A549 (cell line): ENCODE measurements around the gene ADAMTS19. TPM values are rescaled to one million over a fixed set of nuclear protein-coding genes. Genes with fewer than 3 reads are reported as not detected.

Experiments
- ATAC-seq, 2 experiments: fragments of 200-7000 bp in 1 of 2; fragments of >200 bp in 1 of 2; cut with Nextera tagmentation in 1 of 2; cut with Tn5 transposase in 1 of 2; 3 replicates each; pipeline versions ENCODE4 v1.8.0 to v1.9.1; 2018 to 2020; ENCODE audit warnings: mild to moderate bottlenecking in 1 of 2, moderate library complexity in 1 of 2
- CTCF ChIA-PET: fragments of 300-600 bp; sonication (Branson Sonifier 250); formaldehyde crosslinking; extraction: SDS; loops from one replicate; lab custom pipeline; 2021; ENCODE audit warnings: antibody characterized with exemption, inconsistent platforms; lab: Yijun Ruan, JAX
- POLR2A ChIA-PET: fragments of 350-600 bp; formaldehyde crosslinking; extraction: SDS; loops from one replicate; lab custom pipeline; 2021; ENCODE audit warnings: antibody characterized with exemption, inconsistent platforms; lab: Yijun Ruan, JAX
- DNase-seq, 2 experiments: peaks; one replicate each; pipeline versions ENCODE4 v3.0.0 to v3.0.0-alpha.2; 2011 to 2016; ENCODE audit warnings: low read depth in 1 of 2, low spot score in 1 of 2
- FAIRE-seq: peaks from 2 replicates; lab custom pipeline; 2011; peaks lifted over from hg19 to GRCh38; lab: Jason Lieb, UNC
- H3K27ac ChIP-seq, 2 experiments: fragments of >200 bp; sonication (Bioruptor Twin); formaldehyde crosslinking; 3 replicates each; pipeline ENCODE4 v1.5.1; 2016 to 2017
- H3K4me1 ChIP-seq: fragments of >200 bp; sonication (Bioruptor Twin); formaldehyde crosslinking; 3 replicates; pipeline ENCODE4 v1.6.1; 2016
- H3K4me2 ChIP-seq: fragments of >200 bp; sonication (Bioruptor Twin); formaldehyde crosslinking; 3 replicates; pipeline ENCODE4 v1.6.1; 2016
- H3K4me3 ChIP-seq: fragments of >200 bp; sonication (Bioruptor Twin); formaldehyde crosslinking; 3 replicates; pipeline ENCODE4 v1.5.1; 2016
- H3K9me3 ChIP-seq: fragments of >200 bp; sonication (Bioruptor Twin); formaldehyde crosslinking; 3 replicates; pipeline ENCODE4 v1.6.1; 2016
- CBX2 ChIP-seq: fragments of 200-600 bp; sonication (generic); IDR thresholded peaks from 2 replicates; pipeline ENCODE4 v1.6.1; 2016; ENCODE audit warnings: low read depth, mild to moderate bottlenecking, borderline replicate concordance
- CEBPB ChIP-seq, 2 experiments: fragments of >200 bp in 1 of 2; sonication (Bioruptor Twin) in 1 of 2; formaldehyde crosslinking in 1 of 2; IDR thresholded peaks; 2 replicates each; pipeline ENCODE4 v1.6.1; 2012 to 2016
- CTCF ChIP-seq: fragments of >200 bp; sonication (Bioruptor Twin); formaldehyde crosslinking; IDR thresholded peaks from 3 replicates; pipeline ENCODE4 v1.5.1; 2016
- EHMT2 ChIP-seq: fragments of 200-600 bp; sonication (generic); IDR thresholded peaks from 2 replicates; pipeline ENCODE4 v1.6.1; 2016; ENCODE audit warnings: antibody characterized with exemption, low read depth, mild to moderate bottlenecking, moderate library complexity
- EP300 ChIP-seq, 2 experiments: fragments of >200 bp; sonication (Bioruptor Twin); formaldehyde crosslinking; IDR thresholded peaks; 2 replicates in 1 of 2; 3 replicates in 1 of 2; pipeline ENCODE4 v1.6.1; 2016 to 2017
- FOSB ChIP-seq: fragments of 250-450 bp; sonication (Bioruptor Pico); IDR thresholded peaks from 2 replicates; pipeline ENCODE4 v1.5.0; 2020; ENCODE audit warnings: mild to moderate bottlenecking, moderate library complexity
- FOSL2 ChIP-seq, 2 experiments: fragments of 450-650 bp in 1 of 2; fragments of >200 bp in 1 of 2; sonication (Bioruptor Twin) in 1 of 2; formaldehyde crosslinking; IDR thresholded peaks; 2 replicates each; pipeline versions ENCODE4 v1.5.0 to v1.6.1; 2016 to 2020; ENCODE audit warnings: mild to moderate bottlenecking in 1 of 2, moderate library complexity in 1 of 2
- HDAC2 ChIP-seq: fragments of 200-600 bp; sonication (generic); IDR thresholded peaks from 2 replicates; pipeline ENCODE4 v1.6.1; 2016
- HEYL ChIP-seq: fragments of 250-450 bp; sonication (Bioruptor Pico); IDR thresholded peaks from 2 replicates; pipeline ENCODE4 v1.8.0; 2021; ENCODE audit warnings: mild to moderate bottlenecking, moderate library complexity
- HOXA7 ChIP-seq: fragments of 250-450 bp; sonication (Bioruptor Pico); IDR thresholded peaks from 2 replicates; pipeline ENCODE4 v1.5.0; 2020; ENCODE audit warnings: mild to moderate bottlenecking, moderate library complexity
- MAX ChIP-seq: IDR thresholded peaks from 2 replicates; pipeline ENCODE4 v1.6.1; 2012
- MAZ ChIP-seq: fragments of 150-350 bp; IDR thresholded peaks from 2 replicates; pipeline ENCODE4 v1.6.1; 2014; ENCODE audit warnings: antibody characterized with exemption, low read depth, low read length, borderline replicate concordance
- MYC ChIP-seq: IDR thresholded peaks from 2 replicates; pipeline ENCODE4 v1.6.1; 2012; ENCODE audit warnings: mild to moderate bottlenecking, inconsistent platforms, low read length, improper control_type of control experiment, borderline replicate concordance
- NR3C1 ChIP-seq: fragments of >200 bp; sonication (Bioruptor Twin); formaldehyde crosslinking; IDR thresholded peaks from 3 replicates; pipeline ENCODE4 v1.6.1; 2017
- RAD21 ChIP-seq, 2 experiments: fragments of >200 bp in 1 of 2; sonication (Bioruptor Twin) in 1 of 2; formaldehyde crosslinking in 1 of 2; IDR thresholded peaks in 1 of 2; conservative IDR thresholded peaks in 1 of 2; 2 replicates in 1 of 2; 3 replicates in 1 of 2; pipeline ENCODE4 v1.6.1; 2012 to 2018; ENCODE audit warnings: inconsistent platforms in 1 of 2
- RARB ChIP-seq: fragments of 250-450 bp; sonication (Bioruptor Pico); IDR thresholded peaks from 2 replicates; pipeline ENCODE4 v1.8.0; 2021; ENCODE audit warnings: mild to moderate bottlenecking, moderate library complexity
- RCOR1 ChIP-seq: fragments of 150-350 bp; IDR thresholded peaks from 2 replicates; pipeline ENCODE4 v1.6.1; 2014; ENCODE audit warnings: antibody characterized with exemption, low read length, low read depth
- REST ChIP-seq: fragments of 200-600 bp; sonication (generic); IDR thresholded peaks from 2 replicates; pipeline ENCODE4 v1.6.1; 2016; ENCODE audit warnings: antibody characterized with exemption, mild to moderate bottlenecking, moderate library complexity
- RFX5 ChIP-seq: fragments of 450-650 bp; IDR thresholded peaks from 2 replicates; pipeline ENCODE4 v1.7.1; 2014; ENCODE audit warnings: antibody characterized with exemption, mild to moderate bottlenecking, moderate library complexity
- RNF2 ChIP-seq: fragments of 200-600 bp; sonication (generic); IDR thresholded peaks from 2 replicates; pipeline ENCODE4 v1.6.1; 2016; ENCODE audit warnings: low read depth, mild to moderate bottlenecking, antibody characterized with exemption, moderate library complexity, borderline replicate concordance
- SMC3 ChIP-seq: fragments of >200 bp; sonication (Bioruptor Twin); formaldehyde crosslinking; IDR thresholded peaks from 3 replicates; pipeline ENCODE4 v1.6.1; 2018; ENCODE audit warnings: inconsistent platforms
- TFCP2L1 ChIP-seq: fragments of 250-450 bp; sonication (Bioruptor Pico); IDR thresholded peaks from 2 replicates; pipeline ENCODE4 v1.5.0; 2021; ENCODE audit warnings: mild to moderate bottlenecking
- ZSCAN20 ChIP-seq: fragments of 250-450 bp; sonication (Bioruptor Pico); IDR thresholded peaks from 2 replicates; pipeline ENCODE4 v1.8.0; 2022; ENCODE audit warnings: mild to moderate bottlenecking, moderate library complexity
- WGBS: methylation state at CpG from one replicate; pipeline ENCODE4 v1.1.6; 2017; ENCODE audit errors: missing lambda C conversion rate; 5-methylcytosine and 5-hydroxymethylcytosine counted together
- polyA plus RNA-seq, 4 experiments: library from polyadenylated mRNA; depleted of rRNA in 3 of 4; stranded (reverse); fragments of >200 nt; fragmentation: RNase III in 1 of 4; extraction: RNeasy Plus Mini Kit Qiagen cat#74134 plus additional on column Dnase treatment in 1 of 4; gene quantifications; 2 replicates in 3 of 4; 3 replicates in 1 of 4; pipeline ENCODE4 v1.2.3, GENCODE V29; 2011 to 2017

The ADAMTS19 gene
- polyA plus RNA-seq, 2 of the 4 experiments (the other 2 are of a cell fraction): not detected

GRCh38 chr5:129770024-129770820 lies 310.1 kb downstream of the ADAMTS19 start (continued):
- no peak for TF ChIP-seq REST

GRCh38 chr5:129771058-129771838 lies 311.1 kb downstream of the ADAMTS19 start:
- Histone ChIP-seq H3K27ac (no peak overlapping the region), H3K4me3 (no peak overlapping the region), H3K4me1 (no peaks in the 10 kb centered on the region), H3K4me2 (peak overlapping the region; percentile 25; the same call in 2 of the 3 replicates), H3K9me3 (no peaks in the 10 kb centered on the region)
- FAIRE-seq: no peak
- peak; percentile 71 to 88; a peak in 5 of 6 replicates for ATAC-seq
- POLR2A ChIA-PET: no interaction called here
- CTCF ChIA-PET: interaction anchor here (0.6 to 8.4 kb wide), 26 partner anchors 8 to 1557 kb away, joined by 3 to 93 read pairs (median 4); no protein-coding TSS in a partner anchor
- 13% methylated on average over 9 of the region's 9 CpGs for WGBS
- DNase-seq: peak; percentile 35 to 52
- TF ChIP-seq SMC3 (peak; percentile 73), EP300 (IDR thresholded peaks at IDR 0.05) (no peak), CTCF (peak; percentile 79), RAD21 (conservative IDR thresholded peaks at IDR 0.05 in 1 of 2, IDR thresholded peaks at IDR 0.05 in 1 of 2) (peak; percentile 75 to 83)

- no peak for FAIRE-seq
- POLR2A ChIA-PET: no interaction called here
Observed at GRCh38 chr5:129773376-129773775, 313.3 kb downstream of the ADAMTS19 start.

GRCh38 chr5:129781594-129781993 lies 321.5 kb downstream of the ADAMTS19 start:
- ChIA-PET POLR2A (no interaction called here), CTCF (interaction anchor here (2.2 kb wide), 1 partner anchor 11 kb away, joined by 10 read pairs; no protein-coding TSS in a partner anchor)
- FAIRE-seq (no peak), ATAC-seq (no peak), DNase-seq (no peak)
- TF ChIP-seq HDAC2: no peak
- TF ChIP-seq RFX5: no peak
- TF ChIP-seq TFCP2L1 (CRISPR knock-in tag): no peak
- TF ChIP-seq RCOR1: no peak
- TF ChIP-seq MAX: no peak
- TF ChIP-seq MAZ: no peak
- TF ChIP-seq RNF2: no peak
- no peak for TF ChIP-seq ZSCAN20 (CRISPR knock-in tag)
- TF ChIP-seq CBX2: no peak
- no peak for TF ChIP-seq MYC
- no peak for TF ChIP-seq HOXA7 (CRISPR knock-in tag)
- TF ChIP-seq NR3C1: no peak
- no peak for TF ChIP-seq FOSB (CRISPR knock-in tag)
- no peak for TF ChIP-seq SMC3
- Histone ChIP-seq H3K4me1 (no peaks in the 10 kb centered on the region), H3K27ac (no peak overlapping the region), H3K9me3 (no peaks in the 10 kb centered on the region), H3K4me2 (no peak overlapping the region), H3K4me3 (no peak overlapping the region)
- WGBS: 33% methylated on average over 2 of the region's 2 CpGs

More at GRCh38 chr5:129773376-129773775, 313.3 kb downstream of the ADAMTS19 start:
- TF ChIP-seq EHMT2 (no peak), HEYL (no peak), CEBPB (IDR thresholded peaks at IDR 0.05) (no peak), FOSL2 (IDR thresholded peaks at IDR 0.05) (no peak), FOSL2 (CRISPR knock-in tag; IDR thresholded peaks at IDR 0.05) (no peak), RARB (CRISPR knock-in tag) (no peak)
- H3K9me3 ChIP-seq: no peaks in the 10 kb centered on the region
- H3K27ac ChIP-seq: no peak overlapping the region
- H3K4me1 ChIP-seq: no peaks in the 10 kb centered on the region
- H3K4me2 ChIP-seq: no peak overlapping the region
- H3K4me3 ChIP-seq: no peak overlapping the region
- CTCF ChIA-PET: interaction anchor here (0.9 to 8.4 kb wide), 2 partner anchors 10 to 80 kb away, joined by 3 to 93 read pairs; no protein-coding TSS in a partner anchor
- WGBS: 27% methylated on average over 5 of the region's 5 CpGs
- DNase-seq (no peak), ATAC-seq (no peak)
